ENCODE measurements around the gene PRPF8. TPM values are rescaled to one million over a fixed set of nuclear protein-coding genes. Genes with fewer than 3 reads are reported as not detected.

PRPF8 gene
- total and polyA plus RNA-seq, 2 of the 13 experiments (the other 11 are each of a cell fraction or from before 2014, with no cell fraction given) = 112 to 179 TPM

- TF ChIP-seq PAXIP1 (CRISPR knock-in tag; conservative IDR thresholded peaks at IDR 0.05) = no peak; the same call in 1 of the 2 replicates
- TF ChIP-seq TOE1 (CRISPR knock-in tag; IDR thresholded peaks at IDR 0.05) = no peak
- TF ChIP-seq SRSF4 (IDR thresholded peaks at IDR 0.05; ENCODE audit: low read depth, low read length, poor library complexity, severe bottlenecking) = no peak
- TF ChIP-seq PHB2 (IDR thresholded peaks at IDR 0.05; ENCODE audit: partially characterized antibody) = no peak
- no peak for TF ChIP-seq ETS1 (CRISPR knock-in tag; IDR thresholded peaks at IDR 0.05)
- TF ChIP-seq NKX3-1 (CRISPR knock-in tag; IDR thresholded peaks at IDR 0.05) = no peak
- TF ChIP-seq ZNF496 (CRISPR knock-in tag; IDR thresholded peaks at IDR 0.05; ENCODE audit: insufficient replicate concordance) = no peak
- TF ChIP-seq NCOA1 (CRISPR knock-in tag; IDR thresholded peaks at IDR 0.05) = no peak
- TF ChIP-seq ELF4 (CRISPR knock-in tag; IDR thresholded peaks at IDR 0.05; ENCODE audit: borderline replicate concordance) = no peak
- TF ChIP-seq CENPBD1 (CRISPR knock-in tag; IDR thresholded peaks at IDR 0.05; ENCODE audit: borderline replicate concordance, low read depth) = no peak
- TF ChIP-seq ZBTB26 (CRISPR knock-in tag; IDR thresholded peaks at IDR 0.05; ENCODE audit: borderline replicate concordance) = no peak
- TF ChIP-seq ZNF737 (CRISPR knock-in tag; IDR thresholded peaks at IDR 0.05; ENCODE audit: borderline replicate concordance) = 0 out of 2 replicates have a peak, but pooled peaks have one; percentile 23
- no peak for TF ChIP-seq MAF1 (CRISPR knock-in tag; IDR thresholded peaks at IDR 0.05; ENCODE audit: borderline replicate concordance)
- no peak; the same call in 1 of the 2 replicates for TF ChIP-seq SMAD3 (CRISPR knock-in tag; IDR thresholded peaks at IDR 0.05)
- TF ChIP-seq ZNF567 (CRISPR knock-in tag; IDR thresholded peaks at IDR 0.05; ENCODE audit: borderline replicate concordance) = no peak
- no peak; the same call in 1 of the 2 replicates for TF ChIP-seq ZNF510 (CRISPR knock-in tag; IDR thresholded peaks at IDR 0.05; ENCODE audit: low read depth)
- TF ChIP-seq RARA (CRISPR knock-in tag; IDR thresholded peaks at IDR 0.05) = 0 out of 2 replicates have a peak, but pooled peaks have one; percentile 9
- TF ChIP-seq ZNF563 (CRISPR knock-in tag; IDR thresholded peaks at IDR 0.05) = no peak
- TF ChIP-seq YEATS4 (CRISPR knock-in tag; IDR thresholded peaks at IDR 0.05; ENCODE audit: borderline replicate concordance) = peak; percentile 40; the same call in 1 of the 2 replicates
- TF ChIP-seq ATF7-NPFF (CRISPR knock-in tag; IDR thresholded peaks at IDR 0.05; ENCODE audit: low read depth) = peak; percentile 26; the same call in 1 of the 2 replicates
- TF ChIP-seq ZNF691 (CRISPR knock-in tag; IDR thresholded peaks at IDR 0.05; ENCODE audit: borderline replicate concordance, low read depth) = peak; percentile 44; the same call in 1 of the 2 replicates
These were observed 56.4 kb downstream of the PRPF8 start, which contains the start of gene SLC43A2 (continued) for GRCh38 chr17:1627982-1628855.
